Raji (cell line): ENCODE data around the gene HRH2.

ENCODE experiments used
- POLR2A ChIP-seq: IDR thresholded peaks from 2 replicates; pipeline ENCODE4 v1.6.1; 2011; ENCODE audit warnings: low read depth, low read length, control low read depth; ENCODE audit not compliant: insufficient read depth

HRH2 gene

DNA sequence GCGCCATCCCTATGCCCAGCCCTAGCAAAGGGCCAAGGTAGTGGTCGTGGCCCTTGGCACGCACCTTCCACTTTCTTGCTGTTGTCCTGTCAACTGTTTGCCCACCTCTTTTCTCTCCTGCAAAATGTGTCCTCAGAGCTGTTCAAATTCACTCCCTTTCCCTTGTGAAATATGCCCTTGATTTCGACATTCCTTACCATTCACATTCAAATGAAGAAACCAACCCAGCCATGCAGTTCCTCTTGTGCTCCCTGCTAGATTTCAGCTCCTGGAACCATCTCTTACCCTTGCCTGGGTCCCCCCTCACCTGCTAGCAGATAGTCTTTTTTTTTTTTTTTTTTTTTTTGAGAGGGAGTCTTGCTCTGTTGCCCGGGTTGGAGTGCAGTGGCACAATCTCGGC is 19.6 kb upstream of the HRH2 start:
- TF ChIP-seq POLR2A = no peak

GRCh38 chr5:175640106-175640775 is 17.6 kb upstream of the HRH2 start:
- no peak for TF ChIP-seq POLR2A

- no peak for TF ChIP-seq POLR2A
These were observed 14.9 kb upstream of the HRH2 start for GRCh38 chr5:175642998-175643397.

- TF ChIP-seq POLR2A = no peak
These were observed 11.6 kb upstream of the HRH2 start for GRCh38 chr5:175646251-175646650.

DNA sequence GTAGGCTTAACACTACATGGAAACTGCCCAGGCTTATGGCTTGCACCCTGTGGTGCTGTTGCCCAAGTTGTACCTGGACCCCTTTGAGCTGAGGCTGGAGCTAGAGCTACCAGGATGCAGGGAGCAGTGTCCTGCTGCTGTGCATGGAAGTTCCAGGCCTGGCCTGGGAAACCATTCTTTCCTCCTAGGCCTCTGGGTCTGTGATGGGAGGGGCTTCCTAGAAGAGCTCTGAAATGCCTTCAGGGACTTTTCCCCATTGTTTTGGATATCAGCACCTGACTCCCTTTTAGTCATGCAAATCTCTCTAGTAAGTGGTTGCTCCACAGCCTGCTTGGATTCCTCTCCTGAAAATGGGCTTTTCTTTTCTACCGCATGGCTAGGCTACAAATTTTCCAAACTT is 7.9 kb upstream of the HRH2 start:
- no peak for TF ChIP-seq POLR2A

GRCh38 chr5:175652741-175653663 is 4.9 kb upstream of the HRH2 start:
- no peak for TF ChIP-seq POLR2A

- no peak for TF ChIP-seq POLR2A
These were observed 4.1 kb upstream of the HRH2 start for GRCh38 chr5:175653763-175654162.

GRCh38 chr5:175654339-175654738 is 3.5 kb upstream of the HRH2 start:
- TF ChIP-seq POLR2A = no peak

GRCh38 chr5:175654807-175655206 is 3.1 kb upstream of the HRH2 start:
- TF ChIP-seq POLR2A = no peak

DNA sequence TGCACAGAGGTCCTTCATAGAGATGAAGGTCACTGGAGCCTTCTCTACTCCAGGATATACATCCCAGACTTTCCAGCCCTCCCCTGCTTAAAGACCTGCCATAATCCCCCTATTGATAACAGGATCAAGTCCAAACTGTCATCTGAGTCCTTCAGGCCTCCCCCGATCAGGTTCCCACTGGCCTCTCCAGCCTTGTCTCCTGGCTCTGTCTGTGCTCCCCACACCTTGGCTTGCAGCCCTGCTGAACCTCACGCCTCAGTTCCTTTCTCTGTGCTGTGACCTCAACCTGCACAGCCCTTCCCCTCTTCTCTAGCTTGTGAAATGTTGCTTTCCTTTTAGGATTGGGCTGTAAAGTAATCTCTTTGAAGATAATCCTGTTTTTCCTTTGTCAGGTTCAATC is 2.5 kb upstream of the HRH2 start:
- TF ChIP-seq POLR2A = no peak

- TF ChIP-seq POLR2A = no peak
These were observed 905 bp upstream of the HRH2 start for GRCh38 chr5:175656966-175657365.

GRCh38 chr5:175658299-175659145 is 651 bp downstream of the HRH2 start:
- TF ChIP-seq POLR2A = no peak

DNA sequence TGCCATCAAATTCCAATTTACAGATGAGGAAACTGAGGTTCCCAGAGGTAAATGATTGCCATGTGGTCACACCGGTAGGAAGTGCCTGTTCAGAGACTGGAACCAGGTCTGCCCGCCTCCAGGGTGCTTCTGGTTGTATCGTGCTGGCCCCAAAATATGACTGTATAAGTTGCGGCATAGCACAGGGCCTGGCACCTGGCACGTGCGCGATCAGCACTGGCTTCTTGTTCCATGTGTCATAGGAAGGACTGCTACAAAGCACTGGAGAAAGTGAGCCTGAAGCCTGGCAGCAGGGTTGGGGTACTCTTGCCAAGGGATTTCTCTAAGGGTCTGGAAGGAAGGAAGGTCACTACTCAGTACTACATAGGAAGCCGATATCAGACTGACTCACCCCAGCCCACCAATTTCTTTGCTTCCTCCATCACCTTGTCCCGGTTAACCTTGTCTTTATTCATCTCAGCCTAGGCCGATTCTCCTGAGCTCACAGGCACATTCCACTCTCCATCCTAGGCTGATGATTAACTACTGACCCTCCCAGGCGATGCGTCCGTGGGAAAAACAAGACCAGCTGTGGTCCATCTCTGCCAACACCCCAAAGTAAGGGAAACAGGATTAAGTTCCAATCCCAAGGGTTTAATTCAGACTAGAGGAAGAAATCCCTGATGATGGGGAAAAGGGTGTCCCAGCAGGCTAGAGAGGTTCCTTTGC is 1.8 kb downstream of the HRH2 start:
- TF ChIP-seq POLR2A = no peak

DNA sequence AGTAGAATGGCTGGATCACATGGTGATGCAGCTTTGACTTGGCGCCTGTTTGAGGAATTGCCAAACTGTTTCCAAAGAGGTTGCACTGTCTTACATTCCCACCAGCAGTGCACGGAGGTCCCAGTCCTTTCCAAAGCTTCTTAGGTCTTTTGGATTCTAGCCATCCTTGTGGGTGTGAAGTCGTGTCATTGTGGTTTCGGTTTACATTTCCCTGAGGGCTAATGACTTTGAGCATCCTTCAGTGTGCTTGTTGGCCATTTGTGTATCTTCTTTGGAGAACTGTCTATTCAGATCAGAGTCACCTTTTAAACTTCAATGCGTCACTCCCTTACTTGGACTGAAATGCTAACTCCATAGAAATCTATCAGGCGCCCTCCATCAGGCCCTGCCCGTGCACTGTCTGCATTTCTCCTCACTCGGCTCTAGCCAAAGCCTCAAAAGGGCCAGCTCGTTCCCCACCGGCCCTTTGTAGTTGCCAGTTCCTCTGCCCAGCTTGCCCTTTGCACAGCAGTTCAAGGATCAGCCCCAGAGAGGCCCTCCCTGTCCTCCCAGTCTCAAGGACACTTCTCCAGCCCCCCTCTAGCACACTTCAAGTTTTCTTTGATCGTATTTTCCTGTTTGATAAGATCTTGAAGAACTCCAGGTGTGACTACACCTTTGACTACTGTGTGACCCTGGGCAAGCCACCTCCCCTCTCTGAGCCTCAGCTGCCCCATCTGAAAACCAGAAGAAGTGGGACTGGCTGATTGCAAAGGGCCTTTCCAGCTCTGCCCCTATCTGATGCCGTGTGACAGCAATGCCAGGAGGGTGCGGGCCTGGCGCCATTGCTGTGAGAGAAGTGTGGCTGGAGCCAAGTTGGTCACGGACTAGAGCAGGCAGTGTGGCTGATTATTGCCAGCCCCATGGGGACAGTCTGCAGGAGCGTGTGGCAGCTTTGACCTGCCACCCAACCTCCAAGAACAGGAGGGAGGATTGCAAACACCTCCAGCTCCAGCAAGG is 5.6 kb downstream of the HRH2 start:
- TF ChIP-seq POLR2A = no peak

- no peak for TF ChIP-seq POLR2A
These were observed 6.9 kb downstream of the HRH2 start for GRCh38 chr5:175664723-175665122.
